Tracheal epithelial cell (primary cell): ENCODE measurements around the gene ZNF578. TPM values are rescaled to one million over a fixed set of nuclear protein-coding genes. Genes with fewer than 3 reads are reported as not detected.

Experiments used
- total RNA-seq: library from RNA; depleted of rRNA; stranded (reverse); fragments of >200 nt; gene quantifications from 2 replicates; pipeline ENCODE4 v1.2.1, GENCODE V29; 2014

Gene ZNF578
- total RNA-seq, result 0.43 and 1.9 TPM in 2 replicates

GRCh38 chr19:52453324-52454094 is at the start of gene ZNF578:
ZNF578 (plus strand) TSS chr19:52453553; CDS start chr19:52501846, 48,293 bp downstream.

GRCh38 chr19:52428937-52429336 is 24.4 kb upstream of the ZNF578 start, which contains the start of gene ZNF534:
ZNF534 (plus strand) TSS chr19:52429148; CDS start chr19:52431475, 2,327 bp downstream.

DNA sequence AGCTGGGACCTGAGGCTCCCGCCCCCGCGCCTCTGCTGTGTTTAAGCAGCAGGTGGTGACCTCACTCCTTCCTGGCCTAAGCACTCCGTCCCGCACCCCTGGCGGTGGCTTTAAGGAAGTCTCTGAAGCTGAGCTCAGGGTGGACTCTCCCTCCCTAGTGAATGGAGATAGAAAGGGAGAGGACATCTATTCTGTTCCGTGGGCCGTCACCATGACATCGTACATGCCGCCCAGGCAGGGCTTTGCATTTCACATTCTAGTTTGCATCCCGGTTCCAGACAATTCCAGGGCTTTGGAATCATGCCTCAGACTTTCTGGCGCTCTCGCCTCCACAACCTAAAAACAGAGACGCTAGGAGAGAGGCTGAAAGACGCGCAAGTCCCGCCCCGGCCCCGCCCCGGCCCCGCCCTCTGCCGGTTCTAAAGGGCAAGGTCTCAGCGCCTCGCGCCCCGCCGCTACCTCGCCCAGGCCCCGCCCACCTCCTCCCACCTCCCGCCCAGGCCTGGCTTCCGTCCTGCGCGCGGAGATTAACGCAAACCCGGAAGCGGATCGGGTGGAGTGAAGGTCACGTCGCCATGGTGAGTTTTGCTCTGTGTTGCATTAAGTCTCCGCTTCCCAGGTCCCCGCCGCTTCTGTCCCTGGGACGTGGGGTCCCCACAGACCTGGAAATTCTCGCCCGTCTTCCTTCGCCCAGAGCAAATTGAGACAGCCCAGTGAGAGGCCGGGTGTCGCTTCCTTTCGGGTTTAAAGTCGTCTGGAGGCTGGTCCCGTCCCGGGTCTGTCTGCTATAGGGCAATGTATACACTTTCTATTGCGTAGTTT is 74.0 kb downstream of the ZNF578 start, which contains the start of gene ZNF808:
ZNF808 (plus strand) TSS at position 535 of the 822 bp plus-strand sequence. CDS start 15,617 bp downstream, outside the sequence.

Other genes with a start within 250 kb of the ZNF578 start
- gene ZNF766, start 184.0 kb upstream of the ZNF578 start, total RNA-seq, result 10.6 and 16.8 TPM in 2 replicates
- 2.2 and 3.8 TPM in 2 replicates for gene ZNF480, start 156.4 kb upstream of the ZNF578 start, total RNA-seq
- 1.5 and 2.2 TPM in 2 replicates for gene ZNF610, start 117.3 kb upstream of the ZNF578 start, total RNA-seq
- gene ZNF880, start 83.6 kb upstream of the ZNF578 start, total RNA-seq, result 25.4 and 26.3 TPM in 2 replicates
- gene ZNF528, start 55.7 kb upstream of the ZNF578 start, total RNA-seq, result 7.0 and 18.8 TPM in 2 replicates
- not detected in 2 replicates for gene ZNF534, start 24.4 kb upstream of the ZNF578 start, total RNA-seq
- 14.9 and 15.6 TPM in 2 replicates for gene ZNF808, start 74.1 kb downstream of the ZNF578 start, total RNA-seq
- 14.7 and 15.6 TPM in 2 replicates for gene ZNF701, start 116.7 kb downstream of the ZNF578 start, total RNA-seq
- 86.3 and 90.8 TPM in 2 replicates for gene ZNF83, start 184.8 kb downstream of the ZNF578 start, total RNA-seq